Uterus (tissue), 2 donors: ENCODE data around the gene SERPINB12.

ENCODE experiments used
- CTCF ChIP-seq, 4 experiments: fragments of 200-600 bp in 2 of 4; fragments of 450-650 bp in 2 of 4; sonication (generic) in 2 of 4; IDR thresholded peaks; one replicate each; pipeline ENCODE4 v1.5.1; 2016 to 2019; ENCODE audit warnings: antibody characterized with exemption in 4 of 4, mild to moderate bottlenecking in 2 of 4, moderate library complexity in 1 of 4
- POLR2A ChIP-seq, 2 donors: fragments of 450-650 bp; IDR thresholded peaks; one replicate each; pipeline ENCODE4 v1.6.1; 2016; ENCODE audit warnings: antibody characterized with exemption in 2 of 2, mild to moderate bottlenecking in 1 of 2, moderate library complexity in 1 of 2

GRCh38 chr18:63575681-63576080 is 33.5 kb downstream of the SERPINB12 start:
- TF ChIP-seq CTCF (IDR thresholded peaks at IDR 0.05) (no peak), POLR2A (IDR thresholded peaks at IDR 0.05) (no peak)
